Measurements from ENCODE around the gene KRTAP17-1. TPM values are rescaled to one million over a fixed set of nuclear protein-coding genes. Genes with fewer than 3 reads are reported as not detected.

The KRTAP17-1 gene
- total RNA-seq, 2 experiments from 2014 or later, result not detected

GRCh38 chr17:41334385-41335305 is 19.1 kb upstream of the KRTAP17-1 start:
- Histone ChIP-seq H3K36me3 (ENCODE audit: insufficient read depth, low read length) (no peaks in the 10 kb centered on the region), H2AFZ (ENCODE audit: low read length) (no peak overlapping the region), H3K4me3 (ENCODE audit: low read depth, low read length, poor library complexity, severe bottlenecking) (no peak overlapping the region), H3K27ac (ENCODE audit: low read depth, low read length, poor library complexity, severe bottlenecking) (no peak overlapping the region), H4K20me1 (ENCODE audit: insufficient read depth, low read length) (no peaks in the 10 kb centered on the region), H3K79me2 (ENCODE audit: insufficient read depth, low read depth, low read length) (no peaks in the 10 kb centered on the region), H3K9me2 (ENCODE audit: insufficient read depth, low read length) (no peaks in the 10 kb centered on the region), H3K9me3 (ENCODE audit: low read length) (no peaks in the 10 kb centered on the region), H3K4me2 (ENCODE audit: low read length) (no peak overlapping the region), H3K4me1 (ENCODE audit: insufficient read depth, low read length, poor library complexity, severe bottlenecking) (no peaks in the 10 kb centered on the region)
- no peak for DNase-seq (ENCODE audit: low spot score)
- BruUV-seq (replicated peaks), result no TSS peak
- ChIA-PET CTCF (ENCODE audit: unreplicated experiment) (no interaction called here), POLR2A (no interaction called here)
- intact Hi-C loops (cut with micrococcal nuclease; ENCODE audit: unreplicated experiment), result no loop called here
- TF ChIP-seq EZH2phosphoT487 (IDR thresholded peaks at IDR 0.05; ENCODE audit: borderline replicate concordance, low read depth, low read length), result no peak
- no peak for TF ChIP-seq CTCF (conservative IDR thresholded peaks at IDR 0.05; ENCODE audit: low read length)

- Histone ChIP-seq H2AFZ (ENCODE audit: low read length) (no peak overlapping the region), H3K9me2 (ENCODE audit: insufficient read depth, low read length) (no peaks in the 10 kb centered on the region), H3K9me3 (ENCODE audit: low read length) (no peaks in the 10 kb centered on the region), H3K27ac (ENCODE audit: low read depth, low read length, poor library complexity, severe bottlenecking) (no peak overlapping the region), H4K20me1 (ENCODE audit: insufficient read depth, low read length) (no peaks in the 10 kb centered on the region), H3K4me3 (ENCODE audit: low read depth, low read length, poor library complexity, severe bottlenecking) (no peak overlapping the region), H3K4me2 (ENCODE audit: low read length) (no peak overlapping the region), H3K36me3 (ENCODE audit: insufficient read depth, low read length) (no peaks in the 10 kb centered on the region), H3K79me2 (ENCODE audit: insufficient read depth, low read depth, low read length) (no peaks in the 10 kb centered on the region), H3K4me1 (ENCODE audit: insufficient read depth, low read length, poor library complexity, severe bottlenecking) (no peaks in the 10 kb centered on the region)
- CTCF ChIA-PET (ENCODE audit: unreplicated experiment), result no interaction called here
- DNase-seq (ENCODE audit: low spot score), result no peak
- no peak for TF ChIP-seq CTCF (conservative IDR thresholded peaks at IDR 0.05; ENCODE audit: low read length)
- no peak for TF ChIP-seq EZH2phosphoT487 (IDR thresholded peaks at IDR 0.05; ENCODE audit: borderline replicate concordance, low read depth, low read length)
- BruUV-seq (replicated peaks), result no TSS peak
- POLR2A ChIA-PET, result no interaction called here
- intact Hi-C loops (cut with micrococcal nuclease; ENCODE audit: unreplicated experiment), result no loop called here
Observed at GRCh38 chr17:41333836-41334235, 18.3 kb upstream of the KRTAP17-1 start.

- no peak overlapping the region for H3K27ac ChIP-seq (ENCODE audit: low read depth, low read length, poor library complexity, severe bottlenecking)
- H3K9me3 ChIP-seq (ENCODE audit: low read length), result no peaks in the 10 kb centered on the region
- BruUV-seq (replicated peaks), result no TSS peak
- H4K20me1 ChIP-seq (ENCODE audit: insufficient read depth, low read length), result no peaks in the 10 kb centered on the region
- intact Hi-C loops (cut with micrococcal nuclease; ENCODE audit: unreplicated experiment), result no loop called here
- H3K4me1 ChIP-seq (ENCODE audit: insufficient read depth, low read length, poor library complexity, severe bottlenecking), result no peaks in the 10 kb centered on the region
- no peaks in the 10 kb centered on the region for H3K79me2 ChIP-seq (ENCODE audit: insufficient read depth, low read depth, low read length)
- no peak overlapping the region for H3K4me3 ChIP-seq (ENCODE audit: low read depth, low read length, poor library complexity, severe bottlenecking)
- H2AFZ ChIP-seq (ENCODE audit: low read length), result no peak overlapping the region
- no peaks in the 10 kb centered on the region for H3K9me2 ChIP-seq (ENCODE audit: insufficient read depth, low read length)
- DNase-seq (ENCODE audit: low spot score), result no peak
- POLR2A ChIA-PET, result no interaction called here
- no peak overlapping the region for H3K4me2 ChIP-seq (ENCODE audit: low read length)
- no peaks in the 10 kb centered on the region for H3K36me3 ChIP-seq (ENCODE audit: insufficient read depth, low read length)
- no peak for TF ChIP-seq CTCF (conservative IDR thresholded peaks at IDR 0.05; ENCODE audit: low read length)
- no peak for TF ChIP-seq EZH2phosphoT487 (IDR thresholded peaks at IDR 0.05; ENCODE audit: borderline replicate concordance, low read depth, low read length)
- CTCF ChIA-PET (ENCODE audit: unreplicated experiment), result no interaction called here
Observed at GRCh38 chr17:41333098-41333497, 17.6 kb upstream of the KRTAP17-1 start.

Data from OCI-LY7 (cell line).